Memory B cell (primary cell): ENCODE results near the gene ZNF70.

ENCODE experiments used
- ATAC-seq: fragments of 150-1000 bp; cut with Tn5 transposase; 2 replicates; pipeline ENCODE4 v1.10.0; 2021; ENCODE audit warnings: low read depth, mild to moderate bottlenecking, moderate library complexity
- DNase-seq, 2 donors: peaks; one replicate each; pipeline ENCODE4 v3.0.0; 2022; ENCODE audit warnings: low spot score in 2 of 2
- H3K27ac Mint-ChIP-seq: one replicate; pipeline ENCODE4 v1.8.0; 2022; ENCODE audit warnings: mild to moderate bottlenecking, moderate library complexity, mixed read lengths
- H3K27me3 Mint-ChIP-seq: one replicate; pipeline ENCODE4 v1.8.0; 2022; ENCODE audit warnings: mixed read lengths
- H3K36me3 Mint-ChIP-seq: one replicate; pipeline ENCODE4 v1.8.0; 2022; ENCODE audit warnings: mild to moderate bottlenecking, mixed read lengths
- H3K4me1 Mint-ChIP-seq: one replicate; pipeline ENCODE4 v1.8.0; 2022; ENCODE audit warnings: mixed read lengths
- H3K4me3 Mint-ChIP-seq: one replicate; pipeline ENCODE4 v1.8.0; 2022; ENCODE audit warnings: mild to moderate bottlenecking, moderate library complexity, mixed read lengths
- H3K9me3 Mint-ChIP-seq: one replicate; pipeline ENCODE4 v1.8.0; 2022; ENCODE audit warnings: mixed read lengths

The ZNF70 gene

DNA sequence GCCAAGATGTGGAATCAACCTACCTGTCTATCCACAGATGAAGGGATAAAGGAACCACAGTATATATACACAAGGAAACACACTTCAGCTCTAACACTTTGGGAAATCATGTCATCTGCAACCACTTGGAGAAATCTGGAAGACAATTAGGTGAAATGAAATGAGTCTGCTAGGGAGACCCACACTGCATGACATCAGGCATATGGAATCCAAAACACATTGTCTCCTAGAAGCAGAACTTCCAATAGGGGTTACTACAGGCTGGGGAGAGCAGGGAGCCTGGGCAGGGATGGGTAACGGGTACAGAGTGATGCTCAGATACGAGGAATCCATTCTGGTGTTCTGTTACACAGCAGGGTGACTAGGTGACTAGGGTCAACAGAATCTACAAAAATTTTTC lies 41.8 kb downstream of the ZNF70 start:
- H3K27me3 Mint-ChIP-seq: no peaks in the 10 kb centered on the region
- DNase-seq: no peak
- peak overlapping the region; percentile 29 for H3K27ac Mint-ChIP-seq
- peaks cover 22% of the 10 kb centered on the region for H3K4me1 Mint-ChIP-seq
- no peak overlapping the region for H3K4me3 Mint-ChIP-seq
- peaks cover 58% of the 10 kb centered on the region for H3K36me3 Mint-ChIP-seq
- no peak for ATAC-seq
- H3K9me3 Mint-ChIP-seq: no peaks in the 10 kb centered on the region

DNA sequence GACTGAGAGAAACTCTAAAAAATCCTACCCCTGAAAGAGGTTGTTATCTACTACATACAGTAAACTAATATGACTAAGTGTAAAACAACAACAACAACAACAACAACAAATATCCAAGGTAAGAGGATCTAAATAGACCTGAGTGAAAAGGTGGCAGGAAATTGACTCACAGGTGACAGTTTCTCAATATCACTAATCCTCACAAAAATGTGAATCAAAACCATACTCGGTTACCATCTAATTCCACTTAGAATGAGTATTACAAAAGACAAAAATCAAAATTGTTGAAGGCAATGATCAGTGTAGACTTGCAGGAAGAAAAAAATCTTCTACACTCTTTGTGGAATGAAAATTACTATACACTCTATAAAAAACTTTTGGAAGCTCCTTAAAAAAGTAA lies 42.6 kb downstream of the ZNF70 start:
- H3K27ac Mint-ChIP-seq: no peak overlapping the region
- no peaks in the 10 kb centered on the region for H3K9me3 Mint-ChIP-seq
- ATAC-seq: no peak
- no peak overlapping the region for H3K4me3 Mint-ChIP-seq
- H3K36me3 Mint-ChIP-seq: peaks cover 58% of the 10 kb centered on the region
- no peaks in the 10 kb centered on the region for H3K27me3 Mint-ChIP-seq
- DNase-seq: no peak
- peaks cover 26% of the 10 kb centered on the region for H3K4me1 Mint-ChIP-seq

DNA sequence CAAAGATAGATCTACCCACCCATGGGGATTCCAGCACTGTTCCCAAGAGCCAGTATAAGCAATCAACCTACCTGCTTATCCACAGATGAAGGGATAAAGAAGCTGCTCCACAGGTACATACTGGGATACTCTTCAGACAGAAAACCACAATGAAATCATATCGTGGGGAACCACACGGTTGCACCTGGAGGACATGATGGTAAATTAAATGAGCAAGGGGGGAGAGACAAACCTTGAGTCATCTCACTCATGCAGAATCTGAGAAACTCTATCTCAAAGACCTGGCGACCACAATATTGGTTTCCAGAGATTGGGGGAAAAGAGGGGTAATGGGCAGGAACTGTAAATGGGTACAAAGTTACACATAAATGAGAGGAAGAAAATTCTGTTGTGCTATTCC lies 45.6 kb downstream of the ZNF70 start:
- peaks cover 20% of the 10 kb centered on the region for H3K4me1 Mint-ChIP-seq

GRCh38 chr22:23704829-23705228 lies 46.1 kb downstream of the ZNF70 start:
- Mint-ChIP-seq H3K9me3 (no peaks in the 10 kb centered on the region), H3K36me3 (peaks cover 70% of the 10 kb centered on the region), H3K27ac (peak overlapping the region; percentile 59), H3K4me3 (no peak overlapping the region), H3K4me1 (peaks cover 20% of the 10 kb centered on the region), H3K27me3 (no peaks in the 10 kb centered on the region)
- ATAC-seq (no peak), DNase-seq (no peak)

More for the DNA sequence above, 45.6 kb downstream of the ZNF70 start:
- peak overlapping the region; percentile 59 for H3K27ac Mint-ChIP-seq
- H3K36me3 Mint-ChIP-seq: peaks cover 69% of the 10 kb centered on the region
- no peaks in the 10 kb centered on the region for H3K9me3 Mint-ChIP-seq
- no peak overlapping the region for H3K4me3 Mint-ChIP-seq
- ATAC-seq: no peak
- no peaks in the 10 kb centered on the region for H3K27me3 Mint-ChIP-seq
- DNase-seq: no peak

DNA sequence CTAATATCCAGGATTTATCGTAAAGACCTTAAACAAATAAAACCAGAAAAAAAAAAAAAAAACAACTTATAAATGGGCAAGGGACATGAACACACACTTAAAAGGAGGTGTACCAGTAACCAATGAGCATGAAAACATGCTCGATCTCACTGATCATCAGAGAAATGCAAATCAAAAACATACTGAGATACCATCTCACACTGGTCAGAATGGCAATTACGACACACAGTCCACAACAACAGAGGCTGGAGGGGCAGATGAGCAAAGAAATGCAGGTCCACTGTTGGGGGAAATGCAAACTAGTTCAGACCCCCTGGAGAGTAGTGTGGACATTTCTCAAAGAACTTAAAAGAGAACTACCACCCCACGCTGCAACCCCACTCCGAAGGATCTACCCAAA lies 46.9 kb downstream of the ZNF70 start:
- no peak for ATAC-seq
- no peak overlapping the region for H3K4me3 Mint-ChIP-seq
- peaks cover 66% of the 10 kb centered on the region for H3K36me3 Mint-ChIP-seq
- H3K4me1 Mint-ChIP-seq: peaks cover 20% of the 10 kb centered on the region
- H3K27ac Mint-ChIP-seq: no peak overlapping the region
- DNase-seq: no peak
- no peaks in the 10 kb centered on the region for H3K9me3 Mint-ChIP-seq
- no peaks in the 10 kb centered on the region for H3K27me3 Mint-ChIP-seq

DNA sequence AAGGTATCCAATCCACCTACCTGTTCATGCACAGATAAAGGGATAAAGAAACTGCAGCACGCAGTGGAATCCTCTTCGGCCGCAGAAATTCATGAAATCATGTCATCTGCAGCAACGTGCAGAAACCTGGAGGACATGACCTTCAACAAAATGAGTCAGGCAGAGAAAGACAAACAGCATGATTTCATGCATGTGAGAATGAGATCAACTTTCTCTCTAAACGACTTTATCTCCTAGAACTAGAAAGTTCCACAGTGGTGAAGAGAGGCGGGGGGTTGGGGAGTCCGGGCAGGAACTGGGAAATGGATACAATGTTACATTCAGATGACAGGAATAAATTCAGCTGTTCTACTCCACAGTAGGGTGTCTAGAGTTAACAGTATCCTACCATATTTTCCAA lies 50.2 kb downstream of the ZNF70 start:
- ATAC-seq (no peak), DNase-seq (no peak)
- Mint-ChIP-seq H3K4me1 (peaks cover 29% of the 10 kb centered on the region), H3K27me3 (no peaks in the 10 kb centered on the region), H3K9me3 (no peaks in the 10 kb centered on the region), H3K27ac (no peak overlapping the region), H3K36me3 (peaks cover 43% of the 10 kb centered on the region), H3K4me3 (no peak overlapping the region)

- DNase-seq (no peak), ATAC-seq (no peak)
- no peak overlapping the region for H3K4me3 Mint-ChIP-seq
- H3K4me1 Mint-ChIP-seq: peaks cover 25% of the 10 kb centered on the region
- H3K27me3 Mint-ChIP-seq: no peaks in the 10 kb centered on the region
- H3K27ac Mint-ChIP-seq: no peak overlapping the region
- H3K9me3 Mint-ChIP-seq: no peaks in the 10 kb centered on the region
- peaks cover 35% of the 10 kb centered on the region for H3K36me3 Mint-ChIP-seq
Observed at GRCh38 chr22:23698673-23699235, 52.2 kb downstream of the ZNF70 start.

DNA sequence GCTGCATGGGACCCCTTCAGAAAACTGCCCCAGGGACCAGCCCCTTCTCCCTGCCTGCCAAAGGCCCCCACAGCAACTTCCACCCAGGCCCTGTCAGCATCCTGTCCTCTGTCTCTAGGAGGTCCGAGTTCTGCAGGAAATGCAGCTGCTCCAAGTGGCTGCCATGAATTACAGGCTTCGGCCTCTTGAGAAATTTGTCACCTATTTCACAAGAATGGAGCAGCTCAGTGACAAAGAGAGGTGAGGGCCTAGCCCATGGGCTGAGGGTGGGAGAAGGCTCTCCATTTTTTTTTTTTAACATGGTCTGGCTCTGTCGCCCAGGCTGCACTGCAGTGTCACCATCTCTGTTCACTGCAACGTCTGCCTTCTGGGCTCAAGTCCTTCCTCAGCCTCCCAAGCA lies 52.8 kb downstream of the ZNF70 start:
- no peak overlapping the region for H3K4me3 Mint-ChIP-seq
- peaks cover 34% of the 10 kb centered on the region for H3K36me3 Mint-ChIP-seq
- H3K9me3 Mint-ChIP-seq: no peaks in the 10 kb centered on the region
- DNase-seq: no peak
- no peak for ATAC-seq
- H3K4me1 Mint-ChIP-seq: peaks cover 24% of the 10 kb centered on the region
- peak overlapping the region; percentile 63 for H3K27ac Mint-ChIP-seq
- no peaks in the 10 kb centered on the region for H3K27me3 Mint-ChIP-seq

GRCh38 chr22:23697031-23697970 lies 53.6 kb downstream of the ZNF70 start:
- no peak for DNase-seq
- Mint-ChIP-seq H3K4me1 (peaks cover 24% of the 10 kb centered on the region), H3K36me3 (peaks cover 33% of the 10 kb centered on the region), H3K4me3 (no peak overlapping the region), H3K27me3 (no peaks in the 10 kb centered on the region), H3K27ac (peak overlapping the region; percentile 93), H3K9me3 (no peaks in the 10 kb centered on the region)
- ATAC-seq: no peak

- no peaks in the 10 kb centered on the region for H3K9me3 Mint-ChIP-seq
Observed at GRCh38 chr22:23696326-23696851, 54.5 kb downstream of the ZNF70 start.

DNA sequence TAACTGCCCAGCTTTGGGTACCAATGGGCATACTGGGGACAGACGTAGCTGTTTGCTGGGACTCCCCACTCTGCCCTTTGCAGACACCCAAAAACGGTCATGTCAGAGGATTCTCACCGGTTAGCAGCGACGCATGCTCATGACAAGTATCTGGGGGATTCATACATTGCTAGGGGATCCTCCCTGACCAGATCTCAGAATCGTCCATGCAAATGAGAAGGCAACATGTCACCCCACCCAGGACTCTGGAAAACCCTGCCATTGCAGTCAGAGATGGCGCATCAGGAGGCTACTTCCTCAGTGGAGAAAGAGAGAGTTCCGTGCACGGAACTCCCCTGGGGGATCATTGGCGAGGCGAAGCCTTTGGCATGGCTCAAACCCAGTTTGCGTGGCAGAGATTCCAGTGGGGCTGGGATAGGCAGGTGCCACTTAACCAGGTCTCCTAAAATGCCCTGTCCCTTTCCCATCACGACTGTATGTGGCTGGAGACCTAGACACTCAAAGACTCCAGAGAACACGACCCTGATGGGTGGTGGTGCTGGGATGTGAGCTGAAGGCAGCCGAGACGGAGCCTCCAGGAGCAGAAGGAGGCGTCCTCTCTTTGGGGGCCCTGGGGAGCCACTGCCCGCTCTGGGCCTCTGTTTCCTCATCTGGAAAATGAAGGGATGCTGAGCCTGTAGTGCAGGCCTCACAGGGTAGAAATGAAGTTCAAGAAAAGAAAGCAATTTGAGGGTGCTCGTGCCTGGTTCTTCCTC lies 55.2 kb downstream of the ZNF70 start:
- peak; percentile 0 for ATAC-seq
- Mint-ChIP-seq H3K27me3 (no peaks in the 10 kb centered on the region), H3K4me1 (peaks cover 21% of the 10 kb centered on the region), H3K27ac (peak overlapping the region; percentile 93), H3K36me3 (peaks cover 22% of the 10 kb centered on the region), H3K9me3 (no peaks in the 10 kb centered on the region), H3K4me3 (peak overlapping the region; percentile 80)
- no peak for DNase-seq

More at GRCh38 chr22:23696326-23696851, 54.5 kb downstream of the ZNF70 start:
- ATAC-seq (peak; percentile 98), DNase-seq (peak; percentile 63 to 71)
- Mint-ChIP-seq H3K27ac (peak overlapping the region; percentile 93), H3K4me3 (peak overlapping the region; percentile 80), H3K36me3 (peaks cover 24% of the 10 kb centered on the region), H3K27me3 (no peaks in the 10 kb centered on the region), H3K4me1 (peaks cover 21% of the 10 kb centered on the region)

GRCh38 chr22:23695141-23695540 lies 55.8 kb downstream of the ZNF70 start:
- peaks cover 21% of the 10 kb centered on the region for H3K4me1 Mint-ChIP-seq
- no peaks in the 10 kb centered on the region for H3K27me3 Mint-ChIP-seq
- peaks cover 18% of the 10 kb centered on the region for H3K36me3 Mint-ChIP-seq

GRCh38 chr22:23693979-23694680 lies 56.8 kb downstream of the ZNF70 start:
- Mint-ChIP-seq H3K9me3 (no peaks in the 10 kb centered on the region), H3K4me3 (no peak overlapping the region), H3K27me3 (no peaks in the 10 kb centered on the region), H3K36me3 (peaks cover 18% of the 10 kb centered on the region), H3K27ac (peak overlapping the region; percentile 47), H3K4me1 (peaks cover 21% of the 10 kb centered on the region)
- ATAC-seq: no peak
- no peak for DNase-seq

More at GRCh38 chr22:23695141-23695540, 55.8 kb downstream of the ZNF70 start:
- Mint-ChIP-seq H3K9me3 (no peaks in the 10 kb centered on the region), H3K4me3 (peak overlapping the region; percentile 24), H3K27ac (peak overlapping the region; percentile 93)
- no peak for ATAC-seq
- DNase-seq: no peak
